ENCODE measurements around the gene KCNJ6. TPM values are rescaled to one million over a fixed set of nuclear protein-coding genes. Genes with fewer than 3 reads are reported as not detected.

The KCNJ6 gene
- total RNA-seq, 1 donor from 2014 or later, result not detected

- H3K27me3 Mint-ChIP-seq (ENCODE audit: insufficient read depth, low read depth), result peaks cover 6% of the 10 kb centered on the region
- Histone ChIP-seq H3F3A (ENCODE audit: low read depth) (peaks cover 5% of the 10 kb centered on the region), H3K4me2 (no peak overlapping the region), H3K79me2 (ENCODE audit: low read depth) (no peaks in the 10 kb centered on the region), H3K4me3 (no peak overlapping the region), H3K27me3 (no peaks in the 10 kb centered on the region), H3K36me3 (no peaks in the 10 kb centered on the region), H4K20me1 (ENCODE audit: low read depth) (no peaks in the 10 kb centered on the region), H2AFZ (replicated peaks) (no peak overlapping the region), H3K9ac (no peak overlapping the region), H3K27ac (no peak overlapping the region), H3K9me3 (ENCODE audit: low read depth) (no peaks in the 10 kb centered on the region), H3K4me1 (peaks cover 5% of the 10 kb centered on the region)
- H3K9me3 Mint-ChIP-seq, result peaks cover 7% of the 10 kb centered on the region
- H3K36me3 Mint-ChIP-seq, result no peaks in the 10 kb centered on the region
- peaks cover 18% of the 10 kb centered on the region for H3K4me1 Mint-ChIP-seq
- DNase-seq (ENCODE audit: low spot score), result no peak
- H3K4me3 Mint-ChIP-seq, result no peak overlapping the region
- TF ChIP-seq EZH2phosphoT487 (IDR thresholded peaks at IDR 0.05), result no peak
- H3K27ac Mint-ChIP-seq, result no peak overlapping the region
Measured at GRCh38 chr21:37560385-37560784, 355.9 kb downstream of the KCNJ6 start.

GRCh38 chr21:37558676-37559211 is 357.5 kb downstream of the KCNJ6 start:
- Histone ChIP-seq H3K9me3 (ENCODE audit: low read depth) (no peaks in the 10 kb centered on the region), H3K27me3 (no peaks in the 10 kb centered on the region), H3K36me3 (no peaks in the 10 kb centered on the region), H4K20me1 (ENCODE audit: low read depth) (no peaks in the 10 kb centered on the region), H3K79me2 (ENCODE audit: low read depth) (no peaks in the 10 kb centered on the region), H3K4me3 (no peak overlapping the region), H3K9ac (no peak overlapping the region), H3K27ac (no peak overlapping the region), H3F3A (ENCODE audit: low read depth) (no peaks in the 10 kb centered on the region), H3K4me2 (no peak overlapping the region), H2AFZ (replicated peaks) (no peak overlapping the region), H3K4me1 (no peaks in the 10 kb centered on the region)
- DNase-seq (ENCODE audit: low spot score), result no peak
- peaks cover 7% of the 10 kb centered on the region for H3K9me3 Mint-ChIP-seq
- H3K4me1 Mint-ChIP-seq, result peaks cover 8% of the 10 kb centered on the region
- H3K27me3 Mint-ChIP-seq (ENCODE audit: insufficient read depth, low read depth), result peaks cover 6% of the 10 kb centered on the region
- no peak overlapping the region for H3K27ac Mint-ChIP-seq
- H3K4me3 Mint-ChIP-seq, result no peak overlapping the region
- TF ChIP-seq EZH2phosphoT487 (IDR thresholded peaks at IDR 0.05) (no peak), EZH2 (IDR thresholded peaks at IDR 0.05) (no peak), CTCF (IDR thresholded peaks at IDR 0.05) (no peak)
- no peaks in the 10 kb centered on the region for H3K36me3 Mint-ChIP-seq
